Measurements from ENCODE around the gene PERM1. TPM values are rescaled to one million over a fixed set of nuclear protein-coding genes. Genes with fewer than 3 reads are reported as not detected.
"Not testable (repeated sequence)": the region's sequence is repeated elsewhere in the genome, so short reads cannot be mapped to it uniquely, and the experiment has no call there.

The PERM1 gene
- 0.17 TPM in 1 of 2 replicates, not detected in the other for total RNA-seq (2014; rRNA removed; shearing (Covaris generic))

- DNase-seq (ENCODE audit: low spot score): no peak
- in situ Hi-C loops (cut with HindIII; ENCODE audit: low sequenced_read_pairs): no loop called here
Observed at GRCh38 chr1:981955-982558, at the start of gene PERM1. PERM1 (minus strand) TSS chr1:982093; CDS start chr1:981029, 1,064 bp downstream.

- DNase-seq (ENCODE audit: low spot score); in situ Hi-C loops (cut with HindIII; ENCODE audit: low sequenced_read_pairs): not testable (repeated sequence)
Observed at GRCh38 chr1:1030867-1031658, 49.2 kb upstream of the PERM1 start.

- in situ Hi-C loops (cut with HindIII; ENCODE audit: low sequenced_read_pairs): no loop called here
- no peak for DNase-seq (ENCODE audit: low spot score)
Observed at GRCh38 chr1:1027791-1028190, 45.9 kb upstream of the PERM1 start.

GRCh38 chr1:1026599-1027413, 44.9 kb upstream of the PERM1 start:
- no peak for DNase-seq (ENCODE audit: low spot score)
- in situ Hi-C loops (cut with HindIII; ENCODE audit: low sequenced_read_pairs): no loop called here

GRCh38 chr1:1025730-1026129, 43.8 kb upstream of the PERM1 start:
- in situ Hi-C loops (cut with HindIII; ENCODE audit: low sequenced_read_pairs): no loop called here
- DNase-seq (ENCODE audit: low spot score): no peak

GRCh38 chr1:1024771-1025699, 43.1 kb upstream of the PERM1 start:
- in situ Hi-C loops (cut with HindIII; ENCODE audit: low sequenced_read_pairs): no loop called here

GRCh38 chr1:1024149-1024770, 42.4 kb upstream of the PERM1 start:
- in situ Hi-C loops (cut with HindIII; ENCODE audit: low sequenced_read_pairs): no loop called here

More at GRCh38 chr1:1024771-1025699, 43.1 kb upstream of the PERM1 start:
- DNase-seq (ENCODE audit: low spot score): no peak

GRCh38 chr1:1023700-1024099, 41.8 kb upstream of the PERM1 start:
- in situ Hi-C loops (cut with HindIII; ENCODE audit: low sequenced_read_pairs): no loop called here
- no peak for DNase-seq (ENCODE audit: low spot score)

More at GRCh38 chr1:1024149-1024770, 42.4 kb upstream of the PERM1 start:
- DNase-seq (ENCODE audit: low spot score): no peak

- DNase-seq (ENCODE audit: low spot score): no peak
- in situ Hi-C loops (cut with HindIII; ENCODE audit: low sequenced_read_pairs): no loop called here
Observed at GRCh38 chr1:1022302-1023009, 40.6 kb upstream of the PERM1 start.

GRCh38 chr1:1021920-1022259, 40.0 kb upstream of the PERM1 start:
- in situ Hi-C loops (cut with HindIII; ENCODE audit: low sequenced_read_pairs): no loop called here
- no peak for DNase-seq (ENCODE audit: low spot score)

- in situ Hi-C loops (cut with HindIII; ENCODE audit: low sequenced_read_pairs): no loop called here
- no peak for DNase-seq (ENCODE audit: low spot score)
Observed at GRCh38 chr1:1021010-1021919, 39.4 kb upstream of the PERM1 start.

- in situ Hi-C loops (cut with HindIII; ENCODE audit: low sequenced_read_pairs): no loop called here
- DNase-seq (ENCODE audit: low spot score): no peak
Observed at GRCh38 chr1:1020415-1021009, 38.6 kb upstream of the PERM1 start.

GRCh38 chr1:1020000-1020404, 38.1 kb upstream of the PERM1 start, which contains the start of gene AGRN:
AGRN (plus strand) TSS chr1:1020120; CDS start chr1:1020173, 53 bp downstream.
- DNase-seq (ENCODE audit: low spot score): no peak
- in situ Hi-C loops (cut with HindIII; ENCODE audit: low sequenced_read_pairs): no loop called here

GRCh38 chr1:1019122-1019999, 37.5 kb upstream of the PERM1 start:
- in situ Hi-C loops (cut with HindIII; ENCODE audit: low sequenced_read_pairs): no loop called here
- DNase-seq (ENCODE audit: low spot score): peak; percentile 26

GRCh38 chr1:1018321-1018685, 36.4 kb upstream of the PERM1 start:
- in situ Hi-C loops (cut with HindIII; ENCODE audit: low sequenced_read_pairs); DNase-seq (ENCODE audit: low spot score): not testable (repeated sequence)

All from G401 (cell line).